DMS 273 (cell line): ENCODE data around the gene PRR23C.

Source experiments
- DNase-seq: peaks from one replicate; lab custom pipeline; 2025; ENCODE audit not compliant: unreplicated experiment; lab: John Stamatoyannopoulos, UW

Gene PRR23C

DNA sequence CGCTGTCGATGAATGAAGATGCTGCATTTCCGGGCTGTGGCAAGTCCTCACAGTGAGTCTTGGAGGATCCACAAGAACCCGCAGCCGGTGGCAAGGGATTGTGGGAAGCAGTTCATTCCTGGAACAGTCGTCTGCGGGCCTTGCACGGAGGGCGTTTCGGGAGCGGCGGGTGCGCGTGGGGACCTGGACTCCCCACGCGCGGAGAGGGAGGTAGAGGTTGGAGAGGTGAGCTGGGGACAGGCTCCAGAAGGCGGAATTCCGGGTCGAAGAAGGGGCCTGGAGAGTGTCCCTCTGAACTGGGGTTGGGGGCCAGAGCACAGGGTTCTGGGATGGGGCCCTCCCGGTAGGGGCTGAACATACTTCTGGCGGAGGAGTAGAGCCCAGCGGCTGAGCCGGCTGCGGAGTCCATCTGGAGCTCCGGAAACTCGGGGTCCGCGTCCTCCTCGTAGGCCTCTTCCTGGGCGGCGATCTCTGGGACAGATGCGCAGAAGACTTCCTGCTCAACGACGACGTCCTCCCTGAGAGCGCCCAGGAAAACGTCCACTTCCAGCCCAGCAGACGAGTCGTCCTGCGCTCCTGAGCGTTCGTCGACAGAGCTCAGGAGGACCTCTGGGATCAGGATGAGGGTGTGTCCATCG is 39.2 kb downstream of the PRR23C start:
- DNase-seq, result no peak

- DNase-seq, result no peak
These were observed 49.0 kb downstream of the PRR23C start for GRCh38 chr3:138995706-138996105.
